Urinary bladder (tissue), 4 donors: ENCODE results near the gene SYNJ1. TPM values are rescaled to one million over a fixed set of nuclear protein-coding genes. Genes with fewer than 3 reads are reported as not detected.
"Not testable (repeated sequence)": the region's sequence is repeated elsewhere in the genome, so short reads cannot be mapped to it uniquely, and the experiment has no call there.

Source experiments
- DNase-seq: peaks from one replicate; pipeline ENCODE4 v3.0.0-alpha.2; 2015; ENCODE audit errors: extremely low spot score
- H3K27ac ChIP-seq: one replicate; pipeline ENCODE4 v1.5.1; 2013; ENCODE audit warnings: low read depth, mild to moderate bottlenecking, moderate library complexity
- H3K36me3 ChIP-seq: one replicate; pipeline ENCODE4 v1.6.1; 2013; ENCODE audit warnings: mild to moderate bottlenecking, moderate library complexity; ENCODE audit not compliant: insufficient read depth
- H3K4me1 ChIP-seq: one replicate; pipeline ENCODE4 v1.6.1; 2013; ENCODE audit warnings: mild to moderate bottlenecking, moderate library complexity; ENCODE audit not compliant: insufficient read depth
- H3K4me3 ChIP-seq: one replicate; pipeline ENCODE4 v1.5.1; 2013; ENCODE audit warnings: low read depth, low read length
- WGBS: extraction: QIAGEN DNeasy Blood & Tissue Kit; methylation state at CpG from one replicate; pipeline ENCODE4 v1.1.7; 2013; 5-methylcytosine and 5-hydroxymethylcytosine counted together
- polyA plus RNA-seq: library from polyadenylated mRNA; stranded (reverse); fragments of 200-250 nt; gene quantifications from one replicate; pipeline ENCODE4 v1.2.3, GENCODE V29; 2013
- total RNA-seq: library from RNA; depleted of rRNA; stranded (reverse); fragments of >200 nt; gene quantifications from one replicate; pipeline ENCODE4 v1.2.3, GENCODE V29; 2014
- donor health status: healthy with polysubstance abuse.
- donor health status: healthy.

SYNJ1 gene
- total and polyA plus RNA-seq, 2 donors = 7.3 to 11.1 TPM

- 96% methylated on average over 13 of the region's 13 CpGs for WGBS
- not testable (repeated sequence) for H3K4me1 ChIP-seq, DNase-seq, H3K27ac ChIP-seq, H3K4me3 ChIP-seq
- peaks cover 10% of the 10 kb centered on the region for H3K36me3 ChIP-seq
Measured at GRCh38 chr21:32661026-32661782, 66.6 kb downstream of the SYNJ1 start.

- Histone ChIP-seq H3K4me1 (no peaks in the 10 kb centered on the region), H3K4me3 (no peak overlapping the region), H3K27ac (no peak overlapping the region), H3K36me3 (peaks cover 6% of the 10 kb centered on the region)
- DNase-seq = no peak
- WGBS = 96% methylated on average over 9 of the region's 9 CpGs
Measured at GRCh38 chr21:32658524-32658923, 69.3 kb downstream of the SYNJ1 start.

GRCh38 chr21:32653326-32653901 is 74.4 kb downstream of the SYNJ1 start:
- no peak overlapping the region for H3K4me3 ChIP-seq
- no peak for DNase-seq
- H3K27ac ChIP-seq = no peak overlapping the region
- H3K4me1 ChIP-seq = no peaks in the 10 kb centered on the region
- 91% methylated on average over 2 of the region's 2 CpGs for WGBS
- H3K36me3 ChIP-seq = peaks cover 6% of the 10 kb centered on the region

GRCh38 chr21:32648165-32648564 is 79.6 kb downstream of the SYNJ1 start:
- Histone ChIP-seq H3K27ac (no peak overlapping the region), H3K4me3 (no peak overlapping the region), H3K4me1 (no peaks in the 10 kb centered on the region), H3K36me3 (no peaks in the 10 kb centered on the region)
- no peak for DNase-seq

GRCh38 chr21:32645261-32646182 is 82.3 kb downstream of the SYNJ1 start:
- Histone ChIP-seq H3K4me1 (no peaks in the 10 kb centered on the region), H3K4me3 (no peak overlapping the region), H3K27ac (no peak overlapping the region), H3K36me3 (no peaks in the 10 kb centered on the region)
- 64% methylated on average over 19 of the region's 19 CpGs for WGBS
- no peak for DNase-seq

DNA sequence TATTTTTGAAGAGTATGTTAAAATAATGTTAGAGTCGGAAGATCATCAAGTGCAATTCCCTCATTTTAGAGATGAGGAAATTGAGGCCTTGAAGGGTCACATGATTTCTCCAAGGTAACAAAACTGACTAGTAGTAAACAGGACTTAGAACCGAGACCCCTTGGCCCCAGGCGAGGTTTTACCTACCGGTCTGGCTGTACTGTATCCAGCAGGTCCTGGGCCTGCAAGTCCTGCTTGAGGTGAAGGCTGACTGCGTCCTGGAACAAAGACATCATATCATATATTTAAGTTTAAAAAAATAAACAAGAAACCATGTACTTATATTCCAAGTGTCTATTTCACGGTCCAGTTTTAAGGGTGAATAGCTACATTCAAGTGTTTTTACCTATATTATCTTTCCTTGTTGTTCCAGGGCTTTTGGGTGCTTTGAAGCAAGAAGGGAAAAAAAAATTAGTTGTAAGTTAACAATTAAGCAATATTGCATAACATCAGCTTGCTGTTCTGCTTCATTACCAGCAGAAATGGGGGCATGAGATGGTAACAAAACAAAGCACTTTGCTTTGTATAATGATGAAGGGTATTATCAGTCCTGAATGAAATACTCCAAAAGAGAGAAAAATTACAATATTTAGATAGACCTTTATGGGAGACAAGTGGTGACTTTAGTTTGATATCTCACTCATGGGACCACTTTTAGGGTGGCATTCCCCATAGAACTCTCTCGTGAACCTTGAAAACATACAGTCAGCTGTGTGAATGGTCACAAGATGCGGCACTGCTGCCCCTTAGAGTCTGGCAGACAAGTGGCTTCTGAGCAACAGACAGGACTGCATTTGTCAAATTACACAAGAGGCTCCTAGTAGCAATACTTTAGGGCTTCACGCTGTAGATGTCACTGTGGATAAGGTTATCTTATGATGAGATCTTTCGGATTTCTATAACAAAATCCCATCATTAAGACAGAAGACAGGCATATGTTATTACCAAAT is 85.8 kb downstream of the SYNJ1 start:
- no peak overlapping the region for H3K27ac ChIP-seq
- H3K4me1 ChIP-seq = no peaks in the 10 kb centered on the region
- no peak overlapping the region for H3K4me3 ChIP-seq
- 84% methylated on average over 10 of the region's 10 CpGs for WGBS
- H3K36me3 ChIP-seq = peaks cover 2% of the 10 kb centered on the region
- no peak for DNase-seq

- 97% methylated on average over 3 of the region's 3 CpGs for WGBS
- H3K36me3 ChIP-seq = peaks cover 6% of the 10 kb centered on the region
Measured at GRCh38 chr21:32626621-32627196, 101.1 kb downstream of the SYNJ1 start.

GRCh38 chr21:32618218-32618617 is 109.6 kb downstream of the SYNJ1 start:
- H3K36me3 ChIP-seq, H3K4me3 ChIP-seq, H3K4me1 ChIP-seq, H3K27ac ChIP-seq, DNase-seq: not testable (repeated sequence)
- WGBS = 72% methylated on average over 6 of the region's 6 CpGs

More at GRCh38 chr21:32626621-32627196, 101.1 kb downstream of the SYNJ1 start:
- H3K4me3 ChIP-seq = no peak overlapping the region
- no peak overlapping the region for H3K27ac ChIP-seq
- H3K4me1 ChIP-seq = no peaks in the 10 kb centered on the region
- no peak for DNase-seq

GRCh38 chr21:32613436-32614043 is 114.3 kb downstream of the SYNJ1 start:
- no peaks in the 10 kb centered on the region for H3K36me3 ChIP-seq
- H3K4me1 ChIP-seq = no peaks in the 10 kb centered on the region
- no peak for DNase-seq
- WGBS = 71% methylated on average over 16 of the region's 16 CpGs
- H3K4me3 ChIP-seq = peak overlapping the region; percentile 67
- H3K27ac ChIP-seq = no peak overlapping the region

DNA sequence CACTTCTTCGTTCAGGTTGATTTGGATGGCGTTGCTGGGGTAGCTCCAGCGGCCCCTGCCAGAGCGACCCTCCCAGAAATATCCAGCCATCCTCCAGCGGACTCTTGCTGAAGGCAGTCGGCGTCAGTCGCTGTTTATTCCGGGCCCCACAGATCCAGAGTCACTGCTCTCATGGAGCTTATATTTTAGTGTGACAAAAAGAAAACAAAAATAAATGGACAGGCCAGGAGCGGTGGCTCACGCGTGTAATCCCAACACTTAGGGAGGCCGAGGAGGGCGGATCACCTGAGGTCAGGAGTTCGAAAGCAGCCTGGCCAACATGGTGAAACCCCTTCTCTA is 114.8 kb downstream of the SYNJ1 start:
- Histone ChIP-seq H3K27ac (peak overlapping the region; percentile 66), H3K4me3 (peak overlapping the region; percentile 67), H3K4me1 (no peaks in the 10 kb centered on the region), H3K36me3 (no peaks in the 10 kb centered on the region)
- 2% methylated on average over 15 of the region's 15 CpGs for WGBS
- DNase-seq = no peak

GRCh38 chr21:32612075-32612998 is 115.5 kb downstream of the SYNJ1 start, which contains the start of gene CFAP298:
Gene CFAP298, minus strand, starts transcription at chr21:32612377. Its CDS starts 134 bp downstream, at chr21:32612243.
- H3K27ac ChIP-seq = peak within 1 kb of the TSS; percentile 66
- H3K36me3 ChIP-seq = no peaks in the 10 kb centered on the region
- peak within 1 kb of the TSS; percentile 67 for H3K4me3 ChIP-seq
- WGBS = under 1% methylated on average over 81 of the region's 81 CpGs
- peak; percentile 82 for DNase-seq
- H3K4me1 ChIP-seq = no peaks in the 10 kb centered on the region
